HG02938 (cell line): ENCODE data around the gene NCF4.
A peak's percentile ranks its signal among the peaks of the same experiment; 100 is the strongest.

ENCODE experiments used
- ATAC-seq: cut with Tn5 transposase; IDR thresholded peaks from one replicate; pipeline ENCODE4 v1.9.1; 2021; ENCODE audit warnings: mild to moderate bottlenecking, moderate library complexity; ENCODE audit not compliant: unreplicated experiment

NCF4 gene

GRCh38 chr22:36863979-36864378 lies 3.2 kb downstream of the NCF4 start:
- ATAC-seq = no peak

- ATAC-seq = no peak
Observed at GRCh38 chr22:36864454-36865215, 3.8 kb downstream of the NCF4 start.

- ATAC-seq = no peak
Observed at GRCh38 chr22:36865346-36865745, 4.5 kb downstream of the NCF4 start.

- no peak for ATAC-seq
Observed at GRCh38 chr22:36867695-36868094, 6.9 kb downstream of the NCF4 start.

- ATAC-seq = no peak
Observed at GRCh38 chr22:36868546-36869181, 7.9 kb downstream of the NCF4 start.

- ATAC-seq = no peak
Observed at GRCh38 chr22:36870250-36870649, 9.4 kb downstream of the NCF4 start.

- no peak for ATAC-seq
Observed at GRCh38 chr22:36871669-36872081, 10.9 kb downstream of the NCF4 start.

GRCh38 chr22:36872084-36872483 lies 11.3 kb downstream of the NCF4 start:
- ATAC-seq = no peak

GRCh38 chr22:36872866-36873498 lies 12.2 kb downstream of the NCF4 start:
- ATAC-seq = no peak

- peak; percentile 72 for ATAC-seq
Observed at GRCh38 chr22:36873614-36874308, 13.0 kb downstream of the NCF4 start.

- ATAC-seq = no peak
Observed at GRCh38 chr22:36874309-36874696, 13.5 kb downstream of the NCF4 start.

GRCh38 chr22:36874736-36875135 lies 13.9 kb downstream of the NCF4 start:
- ATAC-seq = no peak

GRCh38 chr22:36875741-36876140 lies 14.9 kb downstream of the NCF4 start:
- ATAC-seq = no peak

GRCh38 chr22:36879775-36880174 lies 19.0 kb downstream of the NCF4 start:
- ATAC-seq = no peak

GRCh38 chr22:36881504-36882245 lies 20.9 kb downstream of the NCF4 start:
- no peak for ATAC-seq

- ATAC-seq = no peak
Observed at GRCh38 chr22:36884349-36885158, 23.7 kb downstream of the NCF4 start.

GRCh38 chr22:36885474-36885873 lies 24.7 kb downstream of the NCF4 start:
- no peak for ATAC-seq

GRCh38 chr22:36886016-36886415 lies 25.2 kb downstream of the NCF4 start:
- ATAC-seq = no peak

- no peak for ATAC-seq
Observed at GRCh38 chr22:36887162-36887561, 26.4 kb downstream of the NCF4 start.

- no peak for ATAC-seq
Observed at GRCh38 chr22:36891646-36892045, 30.8 kb downstream of the NCF4 start.
